Sigmoid colon (tissue), 7 donors: Measurements from ENCODE around the gene CDH22. TPM values are rescaled to one million over a fixed set of nuclear protein-coding genes. Genes with fewer than 3 reads are reported as not detected.

Source experiments
- DNase-seq: peaks from one replicate; pipeline ENCODE4 v3.0.0-alpha.2; 2019
- H3K27ac ChIP-seq, 4 donors: fragments of 200-600 bp; sonication (generic); one replicate each; pipeline ENCODE4 v1.5.1; 2016 to 2019; ENCODE audit warnings: mild to moderate bottlenecking in 1 of 4
- H3K27me3 ChIP-seq, 3 donors: fragments of 200-600 bp; sonication (generic); one replicate each; pipeline ENCODE4 v1.5.1; 2019; ENCODE audit warnings: mild to moderate bottlenecking in 1 of 3
- H3K36me3 ChIP-seq, 4 donors: fragments of 200-600 bp; sonication (generic); one replicate each; pipeline ENCODE4 v1.5.1; 2016 to 2019
- H3K4me1 ChIP-seq, 4 donors: fragments of 200-600 bp; sonication (generic); one replicate each; pipeline ENCODE4 v1.5.1; 2017 to 2019
- H3K4me3 ChIP-seq, 4 donors: fragments of 200-600 bp; sonication (generic); one replicate each; pipeline ENCODE4 v1.5.1; 2017 to 2019; ENCODE audit warnings: mild to moderate bottlenecking in 2 of 4, moderate library complexity in 1 of 4
- H3K9me3 ChIP-seq, 4 donors: fragments of 200-600 bp in 3 of 4; sonication (generic) in 3 of 4; one replicate each; pipeline versions ENCODE4 v1.5.1 to v1.6.1; 2013 to 2019
- EP300 ChIP-seq, 4 donors: sonication (generic); formaldehyde crosslinking; IDR thresholded peaks; one replicate each; pipeline ENCODE4 v1.6.1; 2017; ENCODE audit warnings: antibody characterized with exemption in 4 of 4
- POLR2A ChIP-seq, 2 donors: fragments of 450-650 bp; IDR thresholded peaks; one replicate each; pipeline ENCODE4 v1.6.1; 2016; ENCODE audit warnings: antibody characterized with exemption in 2 of 2, mild to moderate bottlenecking in 2 of 2, moderate library complexity in 2 of 2
- POLR2AphosphoS5 ChIP-seq, 4 donors: sonication (generic); formaldehyde crosslinking; IDR thresholded peaks; one replicate each; pipeline ENCODE4 v1.6.1; 2017; ENCODE audit warnings: antibody characterized with exemption in 4 of 4
- WGBS, 2 donors: extraction: QIAGEN DNeasy Blood & Tissue Kit; methylation state at CpG; one replicate each; pipeline ENCODE4 v1.1.7; 2013; 5-methylcytosine and 5-hydroxymethylcytosine counted together
- intact Hi-C: fragments of 100-400 bp; cut with DNase I; formaldehyde crosslinking; loops from one replicate; pipeline ENCODE4 v1.15.1; 2023
- polyA plus RNA-seq, 3 donors: library from polyadenylated mRNA; stranded (reverse); fragments of 200-250 nt; gene quantifications; one replicate each; pipeline ENCODE4 v1.2.3, GENCODE V29; 2013
- total RNA-seq, 4 donors: library from RNA; depleted of rRNA; stranded (reverse); fragments of >200 nt; gene quantifications; one replicate each; pipeline ENCODE4 v1.1.0, GENCODE V29; 2016
- TF ChIP-seq, protein P1 (sequence below), 4 experiments: fragments of 450-650 bp in 3 of 4; fragments of 200-600 bp in 1 of 4; IDR thresholded peaks; one replicate each; pipeline ENCODE4 v1.5.1; 2016 to 2019; ENCODE audit warnings: antibody characterized with exemption in 4 of 4, mild to moderate bottlenecking in 3 of 4, moderate library complexity in 2 of 4
- donor health status: healthy with polysubstance abuse.
- donor health status: Bipolar disorder and iron deficiency.
- donor health status: healthy.

Gene CDH22
- total and polyA plus RNA-seq, 7 donors, result 0.06 to 0.55 (median 0.41) TPM; not detected in 4

GRCh38 chr20:46270977-46271744 lies 37.1 kb downstream of the CDH22 start:
- TF ChIP-seq EP300 (IDR thresholded peaks at IDR 0.05), result no peak
- TF ChIP-seq, protein P1, sequence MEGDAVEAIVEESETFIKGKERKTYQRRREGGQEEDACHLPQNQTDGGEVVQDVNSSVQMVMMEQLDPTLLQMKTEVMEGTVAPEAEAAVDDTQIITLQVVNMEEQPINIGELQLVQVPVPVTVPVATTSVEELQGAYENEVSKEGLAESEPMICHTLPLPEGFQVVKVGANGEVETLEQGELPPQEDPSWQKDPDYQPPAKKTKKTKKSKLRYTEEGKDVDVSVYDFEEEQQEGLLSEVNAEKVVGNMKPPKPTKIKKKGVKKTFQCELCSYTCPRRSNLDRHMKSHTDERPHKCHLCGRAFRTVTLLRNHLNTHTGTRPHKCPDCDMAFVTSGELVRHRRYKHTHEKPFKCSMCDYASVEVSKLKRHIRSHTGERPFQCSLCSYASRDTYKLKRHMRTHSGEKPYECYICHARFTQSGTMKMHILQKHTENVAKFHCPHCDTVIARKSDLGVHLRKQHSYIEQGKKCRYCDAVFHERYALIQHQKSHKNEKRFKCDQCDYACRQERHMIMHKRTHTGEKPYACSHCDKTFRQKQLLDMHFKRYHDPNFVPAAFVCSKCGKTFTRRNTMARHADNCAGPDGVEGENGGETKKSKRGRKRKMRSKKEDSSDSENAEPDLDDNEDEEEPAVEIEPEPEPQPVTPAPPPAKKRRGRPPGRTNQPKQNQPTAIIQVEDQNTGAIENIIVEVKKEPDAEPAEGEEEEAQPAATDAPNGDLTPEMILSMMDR (IDR thresholded peaks at IDR 0.05), result no peak
- no peak for TF ChIP-seq POLR2AphosphoS5 (IDR thresholded peaks at IDR 0.05)
- no peak for TF ChIP-seq POLR2A (IDR thresholded peaks at IDR 0.05)
- 66 to 69% methylated on average over 2 of the region's 2 CpGs for WGBS, 2 donors
- DNase-seq, result no peak
- Histone ChIP-seq H3K36me3 (no peaks in the 10 kb centered on the region), H3K9me3 (peaks cover 0 to 7% (median 6%) of the 10 kb centered on the region in 4 donors), H3K27me3 (peaks cover 4 to 70% (median 16%) of the 10 kb centered on the region in 3 donors), H3K27ac (no peak overlapping the region), H3K4me1 (no peaks in the 10 kb centered on the region), H3K4me3 (no peak overlapping the region)
- intact Hi-C loops, result no loop called here

DNA sequence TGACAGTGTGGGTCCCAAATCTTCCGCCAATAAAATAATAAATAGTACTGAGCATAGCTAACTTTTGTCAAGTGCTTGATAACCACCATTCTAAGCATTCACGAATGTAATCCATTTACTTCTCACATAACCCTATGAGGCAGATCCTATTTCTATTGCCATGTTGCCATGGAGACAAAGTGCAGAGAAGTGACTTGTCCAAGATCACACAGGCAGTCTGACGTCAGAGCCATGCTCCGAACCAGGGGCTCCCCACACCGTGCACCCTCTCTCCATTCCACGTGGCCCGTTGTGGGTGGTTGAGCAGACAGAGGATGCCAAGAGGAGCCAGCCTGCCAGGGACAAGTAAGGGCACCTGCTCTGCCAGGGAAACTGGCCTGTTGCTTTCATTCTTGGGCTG lies 38.9 kb downstream of the CDH22 start:
- H3K9me3 ChIP-seq, result peaks cover 0 to 7% (median 6%) of the 10 kb centered on the region in 4 donors
- TF ChIP-seq, protein P1 (IDR thresholded peaks at IDR 0.05), result no peak
- TF ChIP-seq POLR2AphosphoS5 (IDR thresholded peaks at IDR 0.05) (no peak), POLR2A (IDR thresholded peaks at IDR 0.05) (no peak), EP300 (IDR thresholded peaks at IDR 0.05) (no peak)
- intact Hi-C loops, result loop anchor here (5.0 kb wide), 1 partner anchor 57 kb away; no protein-coding TSS in a partner anchor
- H3K4me3 ChIP-seq, result no peak overlapping the region
- no peak overlapping the region for H3K27ac ChIP-seq
- no peaks in the 10 kb centered on the region for H3K36me3 ChIP-seq
- 81 to 86% methylated on average over 7 of the region's 7 CpGs for WGBS, 2 donors
- DNase-seq, result no peak
- H3K27me3 ChIP-seq, result peaks cover 4 to 68% (median 22%) of the 10 kb centered on the region in 3 donors
- H3K4me1 ChIP-seq, result no peaks in the 10 kb centered on the region

GRCh38 chr20:46268662-46269061 lies 39.6 kb downstream of the CDH22 start:
- Histone ChIP-seq H3K4me1 (no peaks in the 10 kb centered on the region), H3K27me3 (peaks cover 4 to 63% (median 22%) of the 10 kb centered on the region in 3 donors), H3K9me3 (peaks cover 0 to 6% (median 5%) of the 10 kb centered on the region in 4 donors), H3K36me3 (no peaks in the 10 kb centered on the region), H3K4me3 (no peak overlapping the region), H3K27ac (no peak overlapping the region)
- intact Hi-C loops, result loop anchor here (5.0 kb wide), 1 partner anchor 56 kb away; no protein-coding TSS in a partner anchor
- 61 to 81% methylated on average over 3 of the region's 3 CpGs for WGBS, 2 donors
- TF ChIP-seq EP300 (IDR thresholded peaks at IDR 0.05) (no peak), POLR2A (IDR thresholded peaks at IDR 0.05) (no peak), POLR2AphosphoS5 (IDR thresholded peaks at IDR 0.05) (no peak)
- TF ChIP-seq, protein P1 (IDR thresholded peaks at IDR 0.05), result no peak
- DNase-seq, result no peak

DNA sequence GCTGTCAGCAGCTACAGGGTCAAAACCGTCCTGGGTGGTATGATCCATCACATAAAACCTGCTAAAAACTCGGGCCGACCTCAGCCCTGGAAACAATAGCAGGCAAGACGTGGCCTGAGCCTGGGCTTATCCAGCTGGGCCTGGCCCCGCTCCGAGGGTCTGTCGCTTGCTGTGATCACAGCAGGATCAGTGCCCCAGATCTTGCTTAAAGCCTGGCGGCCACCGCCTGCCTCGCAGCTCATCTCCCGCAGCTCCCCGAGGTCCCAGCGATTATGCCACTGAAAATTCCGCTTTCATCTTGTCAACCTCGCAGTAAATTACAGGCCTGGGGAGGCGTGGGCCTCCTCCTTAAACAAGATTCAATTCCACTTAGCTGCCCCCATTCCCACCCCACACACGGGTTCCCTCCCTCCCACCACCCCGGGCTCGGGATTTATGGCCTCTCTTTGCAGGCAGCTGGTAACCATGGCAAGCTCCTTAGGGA lies 40.1 kb downstream of the CDH22 start:
- H3K4me1 ChIP-seq, result no peaks in the 10 kb centered on the region
- intact Hi-C loops, result loop anchor here (5.0 kb wide), 1 partner anchor 56 kb away; no protein-coding TSS in a partner anchor
- H3K36me3 ChIP-seq, result no peaks in the 10 kb centered on the region
- 18 to 19% methylated on average over 19 of the region's 19 CpGs for WGBS, 2 donors
- no peak overlapping the region for H3K4me3 ChIP-seq
- peaks cover 0 to 6% (median 3%) of the 10 kb centered on the region in 4 donors for H3K9me3 ChIP-seq
- TF ChIP-seq, protein P1 (IDR thresholded peaks at IDR 0.05), result no peak
- TF ChIP-seq POLR2A (IDR thresholded peaks at IDR 0.05) (no peak), POLR2AphosphoS5 (IDR thresholded peaks at IDR 0.05) (no peak), EP300 (IDR thresholded peaks at IDR 0.05) (no peak)
- H3K27me3 ChIP-seq, result peaks cover 4 to 62% (median 22%) of the 10 kb centered on the region in 3 donors
- no peak overlapping the region for H3K27ac ChIP-seq
- no peak for DNase-seq
